Measurements from ENCODE around the gene PMCH.

DNA sequence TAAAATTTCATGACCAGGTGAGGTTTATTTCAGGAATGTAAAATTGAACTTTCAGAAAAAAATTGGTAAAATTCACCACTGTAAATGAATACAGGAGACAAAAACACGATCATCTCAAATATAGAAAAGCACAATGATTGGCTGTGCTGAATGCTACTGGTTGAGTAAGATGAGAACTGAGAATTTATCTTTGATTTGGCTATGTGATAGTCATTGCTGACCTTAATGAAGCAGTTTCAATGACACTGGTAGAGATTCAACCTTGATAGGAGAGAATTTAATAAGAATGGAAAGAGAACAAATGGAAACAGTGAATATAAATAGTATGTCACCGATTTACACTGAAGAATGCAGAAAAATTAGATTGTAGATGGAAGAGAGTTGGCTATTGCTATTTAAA, 6.4 kb upstream of the PMCH start:
- TF ChIP-seq, protein P1, sequence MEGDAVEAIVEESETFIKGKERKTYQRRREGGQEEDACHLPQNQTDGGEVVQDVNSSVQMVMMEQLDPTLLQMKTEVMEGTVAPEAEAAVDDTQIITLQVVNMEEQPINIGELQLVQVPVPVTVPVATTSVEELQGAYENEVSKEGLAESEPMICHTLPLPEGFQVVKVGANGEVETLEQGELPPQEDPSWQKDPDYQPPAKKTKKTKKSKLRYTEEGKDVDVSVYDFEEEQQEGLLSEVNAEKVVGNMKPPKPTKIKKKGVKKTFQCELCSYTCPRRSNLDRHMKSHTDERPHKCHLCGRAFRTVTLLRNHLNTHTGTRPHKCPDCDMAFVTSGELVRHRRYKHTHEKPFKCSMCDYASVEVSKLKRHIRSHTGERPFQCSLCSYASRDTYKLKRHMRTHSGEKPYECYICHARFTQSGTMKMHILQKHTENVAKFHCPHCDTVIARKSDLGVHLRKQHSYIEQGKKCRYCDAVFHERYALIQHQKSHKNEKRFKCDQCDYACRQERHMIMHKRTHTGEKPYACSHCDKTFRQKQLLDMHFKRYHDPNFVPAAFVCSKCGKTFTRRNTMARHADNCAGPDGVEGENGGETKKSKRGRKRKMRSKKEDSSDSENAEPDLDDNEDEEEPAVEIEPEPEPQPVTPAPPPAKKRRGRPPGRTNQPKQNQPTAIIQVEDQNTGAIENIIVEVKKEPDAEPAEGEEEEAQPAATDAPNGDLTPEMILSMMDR (IDR thresholded peaks at IDR 0.05; ENCODE audit: extremely low read depth in 1 of 2, insufficient read depth in 1 of 2, low read depth in 1 of 2, low read length in 2 of 2): no peak
- TF ChIP-seq POLR2A (IDR thresholded peaks at IDR 0.05; ENCODE audit: low read depth, low read length) (no peak), JUN (IDR thresholded peaks at IDR 0.05; ENCODE audit: borderline replicate concordance, insufficient read depth, insufficient read length, low read depth) (no peak), GATA2 (IDR thresholded peaks at IDR 0.05; ENCODE audit: insufficient read depth, insufficient read length, low read depth, low read length) (no peak)
